PC-9 (cell line): ENCODE data around the gene ALB. TPM values are rescaled to one million over a fixed set of nuclear protein-coding genes. Genes with fewer than 3 reads are reported as not detected.

ENCODE experiments used
- BruUV-seq: library from RNA; stranded (reverse); fragments of 400-500 nt; replicated peaks from 2 replicates; lab custom pipeline; 2021; lab: Mats Ljungman, UMichigan
- CTCF ChIA-PET: fragments of 300-600 bp; sonication (Branson Sonifier 250); formaldehyde crosslinking; loops from one replicate; lab custom pipeline; 2022; ENCODE audit warnings: antibody characterized with exemption; lab: Charles Lee
- POLR2A ChIA-PET: fragments of 300-600 bp; sonication (Branson Sonifier 250); formaldehyde crosslinking; loops from one replicate; lab custom pipeline; 2022; ENCODE audit warnings: antibody characterized with exemption; ENCODE audit not compliant: unreplicated experiment; lab: Charles Lee
- DNase-seq, 2 experiments: peaks; one replicate each; pipeline versions ENCODE4 v3.0.0 to v3.0.0-alpha.2; 2015 to 2022; ENCODE audit warnings: mixed read lengths in 1 of 2
- H2AFZ ChIP-seq: fragments of 200-600 bp; sonication (generic); 2 replicates; pipeline ENCODE4 v1.8.1; 2017; ENCODE audit warnings: antibody characterized with exemption
- H3F3A ChIP-seq: fragments of 200-600 bp; sonication (generic); 2 replicates; pipeline ENCODE4 v1.8.1; 2017; ENCODE audit warnings: antibody characterized with exemption, mild to moderate bottlenecking, low read depth; ENCODE audit not compliant: insufficient read depth
- H3K27ac ChIP-seq: fragments of 200-600 bp; sonication (generic); 2 replicates; pipeline ENCODE4 v1.6.1; 2016; ENCODE audit warnings: mixed run types
- H3K27me3 ChIP-seq: fragments of 200-600 bp; sonication (generic); 2 replicates; pipeline ENCODE4 v1.6.1; 2016; ENCODE audit warnings: low read depth, mixed run types; ENCODE audit not compliant: insufficient read depth
- H3K36me3 ChIP-seq: fragments of 200-600 bp; sonication (generic); 2 replicates; pipeline ENCODE4 v1.6.1; 2016; ENCODE audit warnings: low read depth, mixed run types
- H3K4me1 ChIP-seq: fragments of 200-600 bp; sonication (generic); replicated peaks from 2 replicates; pipeline ENCODE4 v1.6.1; 2016; ENCODE audit warnings: mixed run types; ENCODE audit not compliant: insufficient read depth
- H3K4me2 ChIP-seq: fragments of 200-600 bp; sonication (generic); 2 replicates; pipeline ENCODE4 v1.6.1; 2017; ENCODE audit warnings: mixed run types
- H3K4me3 ChIP-seq: fragments of 200-600 bp; sonication (generic); 2 replicates; pipeline ENCODE4 v1.6.1; 2016; ENCODE audit warnings: mixed run types
- H3K79me2 ChIP-seq: fragments of 200-600 bp; sonication (generic); 2 replicates; pipeline ENCODE4 v1.6.1; 2017; ENCODE audit warnings: low read depth, mixed run types
- H3K9me2 ChIP-seq: fragments of 200-600 bp; sonication (generic); 2 replicates; pipeline ENCODE4 v1.8.1; 2017; ENCODE audit warnings: mild to moderate bottlenecking; ENCODE audit not compliant: insufficient read depth
- H3K9me3 ChIP-seq: fragments of 200-600 bp; sonication (generic); 2 replicates; pipeline ENCODE4 v1.8.1; 2016; ENCODE audit warnings: low read depth; ENCODE audit not compliant: insufficient read depth
- H4K20me1 ChIP-seq: fragments of 200-600 bp; sonication (generic); 2 replicates; pipeline ENCODE4 v1.8.1; 2017; ENCODE audit not compliant: insufficient read depth
- EZH2 ChIP-seq: fragments of 200-600 bp; sonication (generic); IDR thresholded peaks from 2 replicates; pipeline ENCODE4 v1.8.0; 2017; ENCODE audit warnings: antibody characterized with exemption, low read depth
- intact Hi-C: fragments of 100-400 bp; cut with micrococcal nuclease; formaldehyde crosslinking; loops from one replicate; pipeline ENCODE4 v1.10.0; 2022; ENCODE audit not compliant: unreplicated experiment
- total RNA-seq: library from RNA; stranded (reverse); gene quantifications from 2 replicates; pipeline ENCODE4 v1.2.3, GENCODE V29; 2021
- TF ChIP-seq, protein P1 (sequence below): fragments of 200-600 bp; sonication (generic); conservative IDR thresholded peaks from 2 replicates; pipeline ENCODE4 v1.6.1; 2017; ENCODE audit warnings: mixed run types, antibody characterized with exemption, mild to moderate bottlenecking, moderate library complexity

Gene ALB
- total RNA-seq, 1 experiment from 2014 or later, result not detected

- Histone ChIP-seq H3K79me2 (no peaks in the 10 kb centered on the region), H2AFZ (no peak overlapping the region), H3F3A (no peaks in the 10 kb centered on the region), H3K4me1 (no peaks in the 10 kb centered on the region), H3K9me2 (no peaks in the 10 kb centered on the region), H3K27ac (no peak overlapping the region), H3K36me3 (no peaks in the 10 kb centered on the region), H3K4me3 (no peak overlapping the region), H4K20me1 (no peaks in the 10 kb centered on the region), H3K4me2 (no peak overlapping the region), H3K27me3 (no peaks in the 10 kb centered on the region), H3K9me3 (no peaks in the 10 kb centered on the region)
- TF ChIP-seq, protein P1, sequence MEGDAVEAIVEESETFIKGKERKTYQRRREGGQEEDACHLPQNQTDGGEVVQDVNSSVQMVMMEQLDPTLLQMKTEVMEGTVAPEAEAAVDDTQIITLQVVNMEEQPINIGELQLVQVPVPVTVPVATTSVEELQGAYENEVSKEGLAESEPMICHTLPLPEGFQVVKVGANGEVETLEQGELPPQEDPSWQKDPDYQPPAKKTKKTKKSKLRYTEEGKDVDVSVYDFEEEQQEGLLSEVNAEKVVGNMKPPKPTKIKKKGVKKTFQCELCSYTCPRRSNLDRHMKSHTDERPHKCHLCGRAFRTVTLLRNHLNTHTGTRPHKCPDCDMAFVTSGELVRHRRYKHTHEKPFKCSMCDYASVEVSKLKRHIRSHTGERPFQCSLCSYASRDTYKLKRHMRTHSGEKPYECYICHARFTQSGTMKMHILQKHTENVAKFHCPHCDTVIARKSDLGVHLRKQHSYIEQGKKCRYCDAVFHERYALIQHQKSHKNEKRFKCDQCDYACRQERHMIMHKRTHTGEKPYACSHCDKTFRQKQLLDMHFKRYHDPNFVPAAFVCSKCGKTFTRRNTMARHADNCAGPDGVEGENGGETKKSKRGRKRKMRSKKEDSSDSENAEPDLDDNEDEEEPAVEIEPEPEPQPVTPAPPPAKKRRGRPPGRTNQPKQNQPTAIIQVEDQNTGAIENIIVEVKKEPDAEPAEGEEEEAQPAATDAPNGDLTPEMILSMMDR, result no peak
- TF ChIP-seq EZH2, result no peak
- CTCF ChIA-PET, result no interaction called here
- no TSS peak for BruUV-seq
- intact Hi-C loops, result no loop called here
- POLR2A ChIA-PET, result no interaction called here
- DNase-seq, result no peak
These were observed 49.0 kb downstream of the ALB start for GRCh38 chr4:73452953-73453700.

DNA sequence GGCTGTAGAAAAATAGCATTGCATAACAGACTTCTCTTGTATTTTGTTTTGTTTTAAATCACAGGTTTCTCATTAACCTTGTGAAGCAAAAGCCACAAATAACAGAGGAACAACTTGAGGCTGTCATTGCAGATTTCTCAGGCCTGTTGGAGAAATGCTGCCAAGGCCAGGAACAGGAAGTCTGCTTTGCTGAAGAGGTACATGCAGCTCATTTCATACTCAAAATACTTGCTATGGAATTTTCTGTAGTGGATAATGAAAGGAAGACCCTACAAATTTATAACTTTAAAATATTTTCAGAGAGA is 49.6 kb downstream of the ALB start:
- no TSS peak for BruUV-seq
- Histone ChIP-seq H2AFZ (no peak overlapping the region), H3K4me2 (no peak overlapping the region), H4K20me1 (no peaks in the 10 kb centered on the region), H3K79me2 (no peaks in the 10 kb centered on the region), H3F3A (no peaks in the 10 kb centered on the region), H3K9me2 (no peaks in the 10 kb centered on the region), H3K27ac (no peak overlapping the region), H3K36me3 (no peaks in the 10 kb centered on the region), H3K4me3 (no peak overlapping the region), H3K9me3 (no peaks in the 10 kb centered on the region), H3K4me1 (no peaks in the 10 kb centered on the region), H3K27me3 (no peaks in the 10 kb centered on the region)
- POLR2A ChIA-PET, result no interaction called here
- intact Hi-C loops, result no loop called here
- CTCF ChIA-PET, result no interaction called here
- no peak for TF ChIP-seq EZH2
- TF ChIP-seq, protein P1, result no peak
- DNase-seq, result no peak

- no peak for TF ChIP-seq EZH2
- TF ChIP-seq, protein P1, result no peak
- H3K4me3 ChIP-seq, result no peak overlapping the region
- H3K27ac ChIP-seq, result no peak overlapping the region
- ChIA-PET POLR2A (no interaction called here), CTCF (no interaction called here)
- no peaks in the 10 kb centered on the region for H3F3A ChIP-seq
- no peak for DNase-seq
- no TSS peak for BruUV-seq
- H3K36me3 ChIP-seq, result no peaks in the 10 kb centered on the region
- no peaks in the 10 kb centered on the region for H3K9me3 ChIP-seq
- H3K9me2 ChIP-seq, result no peaks in the 10 kb centered on the region
- no peaks in the 10 kb centered on the region for H3K4me1 ChIP-seq
- H3K27me3 ChIP-seq, result no peaks in the 10 kb centered on the region
- H3K79me2 ChIP-seq, result no peaks in the 10 kb centered on the region
- H4K20me1 ChIP-seq, result no peaks in the 10 kb centered on the region
- no peak overlapping the region for H3K4me2 ChIP-seq
- intact Hi-C loops, result no loop called here
- H2AFZ ChIP-seq, result no peak overlapping the region
These were observed 50.8 kb downstream of the ALB start for GRCh38 chr4:73454920-73455319.
